Measurements from ENCODE around the gene PCLAF. TPM values are rescaled to one million over a fixed set of nuclear protein-coding genes. Genes with fewer than 3 reads are reported as not detected.

PCLAF gene
- total RNA-seq (10 to 100 TPM in 1 of 2 donors, 1 to 10 TPM in 1; 1.4 to 72.2 TPM), polyA plus RNA-seq (1 to 10 TPM; 3.0 to 3.7 TPM)

GRCh38 chr15:64381000-64381751 is at the start of gene PCLAF:
PCLAF (minus strand) TSS chr15:64381441; CDS start chr15:64381371, 70 bp downstream.
- Histone ChIP-seq H3K9me3 (ENCODE audit: control insufficient read depth in 4 of 4, low read length in 3 of 4) (no peaks in the 10 kb centered on the region), H3K4me1 (ENCODE audit: control insufficient read depth in 4 of 4, insufficient read depth in 4 of 4, low read length in 3 of 4) (peaks cover 1 to 12% (median 6%) of the 10 kb centered on the region in 4 donors), H3K27ac (ENCODE audit: low read depth in 1 of 2, low read length in 2 of 2) (no peak within 1 kb of the TSS), H3K9ac (ENCODE audit: low read depth in 1 of 2, low read length in 2 of 2) (peak within 1 kb of the TSS; percentile 32 to 36), H3K4me3 (ENCODE audit: low read depth in 1 of 3, low read length in 3 of 3) (peak within 1 kb of the TSS; percentile 1 to 68 (median 48)), H3K27me3 (ENCODE audit: control insufficient read depth in 4 of 4, insufficient read depth in 4 of 4, low read length in 3 of 4) (no peaks in the 10 kb centered on the region), H3K36me3 (ENCODE audit: control insufficient read depth in 4 of 4, insufficient read depth in 3 of 4, low read depth in 1 of 4, low read length in 3 of 4) (no peaks in the 10 kb centered on the region)
- DNase-seq (ENCODE audit: low spot score): peak; percentile 91
- 4% methylated on average over 38 of the region's 38 CpGs for WGBS
- peak; percentile 70 for TF ChIP-seq SP1 (IDR thresholded peaks at IDR 0.05)
- peak in 1 of 2 donors; percentile 14 for TF ChIP-seq RAD21 (IDR thresholded peaks at IDR 0.05)
- TF ChIP-seq FOXA1 (IDR thresholded peaks at IDR 0.05): no peak

DNA sequence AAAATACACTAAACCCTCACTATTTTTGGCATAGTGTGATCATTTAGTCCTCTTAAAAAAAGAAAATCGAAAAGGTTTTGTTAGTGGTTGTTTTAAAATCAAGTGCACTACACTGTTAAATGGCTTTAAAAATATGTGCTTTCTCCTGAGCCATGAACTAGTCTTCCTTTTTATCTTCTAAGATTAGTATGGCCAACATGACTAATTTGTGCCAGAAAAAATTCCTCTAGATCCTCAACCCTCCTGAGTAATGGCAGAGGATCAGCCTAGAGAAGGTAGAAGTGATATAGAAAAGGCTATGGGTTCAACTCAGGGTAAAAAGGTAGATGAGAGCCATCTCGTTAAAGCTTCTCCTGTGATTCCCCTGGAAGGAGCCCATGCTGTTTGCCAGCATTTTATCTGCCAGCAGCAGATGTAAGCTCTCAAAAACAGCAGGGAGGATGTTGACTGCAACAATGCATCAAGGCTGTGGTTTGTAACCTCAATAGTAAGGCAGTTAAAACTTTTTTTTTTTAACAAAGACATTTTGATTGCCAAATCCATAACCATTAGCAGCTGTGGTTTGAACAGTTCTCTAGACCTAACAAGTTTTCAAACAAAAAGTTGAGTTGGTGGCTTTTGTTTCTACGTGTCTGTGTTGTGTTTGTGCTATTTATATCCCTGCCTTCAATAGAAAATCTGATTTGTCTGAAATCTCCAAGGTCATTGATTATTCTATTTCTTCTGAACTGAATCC is 48.9 kb upstream of the PCLAF start:
- no peak overlapping the region for H3K9ac ChIP-seq (ENCODE audit: low read depth in 1 of 2, low read length in 2 of 2)
- no peak overlapping the region for H3K27ac ChIP-seq (ENCODE audit: low read depth in 1 of 2, low read length in 2 of 2)
- 68% methylated on average over 3 of the region's 3 CpGs for WGBS
- no peaks in the 10 kb centered on the region for H3K27me3 ChIP-seq (ENCODE audit: control insufficient read depth in 4 of 4, insufficient read depth in 4 of 4, low read length in 3 of 4)
- peaks cover 0 to 10% (median 9%) of the 10 kb centered on the region in 4 donors for H3K36me3 ChIP-seq (ENCODE audit: control insufficient read depth in 4 of 4, insufficient read depth in 3 of 4, low read depth in 1 of 4, low read length in 3 of 4)
- TF ChIP-seq, protein P1, sequence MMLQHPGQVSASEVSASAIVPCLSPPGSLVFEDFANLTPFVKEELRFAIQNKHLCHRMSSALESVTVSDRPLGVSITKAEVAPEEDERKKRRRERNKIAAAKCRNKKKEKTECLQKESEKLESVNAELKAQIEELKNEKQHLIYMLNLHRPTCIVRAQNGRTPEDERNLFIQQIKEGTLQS (IDR thresholded peaks at IDR 0.05): no peak
- TF ChIP-seq RAD21 (IDR thresholded peaks at IDR 0.05): peak in 1 of 2 donors; percentile 31
- H3K4me3 ChIP-seq (ENCODE audit: low read depth in 1 of 3, low read length in 3 of 3): no peak overlapping the region
- DNase-seq (ENCODE audit: low spot score): no peak
- H3K4me1 ChIP-seq (ENCODE audit: control insufficient read depth in 4 of 4, insufficient read depth in 4 of 4, low read length in 3 of 4): peaks cover 0 to 6% (median 5%) of the 10 kb centered on the region in 4 donors
- no peaks in the 10 kb centered on the region for H3K9me3 ChIP-seq (ENCODE audit: control insufficient read depth in 4 of 4, low read length in 3 of 4)

DNA sequence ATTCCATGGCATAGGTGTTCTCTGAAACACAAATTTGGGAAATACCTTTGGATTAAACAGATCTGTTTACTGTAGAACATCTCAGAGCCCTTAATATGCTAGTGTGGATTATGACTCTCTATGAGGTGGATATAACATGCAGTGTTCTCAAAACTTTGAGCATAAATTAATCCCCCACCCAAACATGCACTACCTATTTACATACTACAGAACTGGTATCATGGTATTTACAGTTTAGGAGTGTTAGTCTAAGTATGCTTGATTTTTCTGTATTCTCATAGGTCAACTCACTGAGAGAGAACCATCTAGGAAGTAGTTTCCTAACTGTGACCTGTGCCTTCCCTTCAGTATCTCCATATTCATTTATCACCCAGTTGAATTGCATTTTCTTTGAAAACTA is 48.2 kb upstream of the PCLAF start:
- TF ChIP-seq GABPA (IDR thresholded peaks at IDR 0.05 in 1 of 2, conservative IDR thresholded peaks at IDR 0.05 in 1 of 2) (no peak), TAF1 (conservative IDR thresholded peaks at IDR 0.05) (no peak), RAD21 (IDR thresholded peaks at IDR 0.05) (no peak), REST (IDR thresholded peaks at IDR 0.05) (no peak), FOXA2 (IDR thresholded peaks at IDR 0.05) (no peak), HNF4A (conservative IDR thresholded peaks at IDR 0.05) (no peak), EGR1 (IDR thresholded peaks at IDR 0.05; ENCODE audit: low read depth in 2 of 2) (no peak), NR2F2 (IDR thresholded peaks at IDR 0.05) (no peak), SP1 (IDR thresholded peaks at IDR 0.05) (no peak), JUND (IDR thresholded peaks at IDR 0.05) (no peak), CTCF (IDR thresholded peaks at IDR 0.05; ENCODE audit: low read depth, low read length, missing input control) (no peak), FOXA1 (IDR thresholded peaks at IDR 0.05) (no peak), ZBTB33 (IDR thresholded peaks at IDR 0.05) (no peak), HNF4G (IDR thresholded peaks at IDR 0.05) (no peak), MAX (IDR thresholded peaks at IDR 0.05) (no peak), YY1 (IDR thresholded peaks at IDR 0.05) (no peak), RXRA (IDR thresholded peaks at IDR 0.05) (no peak)
- TF ChIP-seq, protein P1 (IDR thresholded peaks at IDR 0.05): no peak
- H3K4me1 ChIP-seq (ENCODE audit: control insufficient read depth in 4 of 4, insufficient read depth in 4 of 4, low read length in 3 of 4): peaks cover 0 to 6% (median 5%) of the 10 kb centered on the region in 4 donors
- no peaks in the 10 kb centered on the region for H3K9me3 ChIP-seq (ENCODE audit: control insufficient read depth in 4 of 4, low read length in 3 of 4)
- no peak for DNase-seq (ENCODE audit: low spot score)
- H3K36me3 ChIP-seq (ENCODE audit: control insufficient read depth in 4 of 4, insufficient read depth in 3 of 4, low read depth in 1 of 4, low read length in 3 of 4): peaks cover 0 to 13% (median 11%) of the 10 kb centered on the region in 4 donors
- H3K27me3 ChIP-seq (ENCODE audit: control insufficient read depth in 4 of 4, insufficient read depth in 4 of 4, low read length in 3 of 4): no peaks in the 10 kb centered on the region
- H3K4me3 ChIP-seq (ENCODE audit: low read depth in 1 of 3, low read length in 3 of 3): no peak overlapping the region
- no peak overlapping the region for H3K9ac ChIP-seq (ENCODE audit: low read depth in 1 of 2, low read length in 2 of 2)
- H3K27ac ChIP-seq (ENCODE audit: low read depth in 1 of 2, low read length in 2 of 2): no peak overlapping the region

Data from liver (tissue), 9 donors.